GM06990 (cell line): ENCODE results near the gene ABCC1.
"Not testable (repeated sequence)": the region's sequence is repeated elsewhere in the genome, so short reads cannot be mapped to it uniquely, and the experiment has no call there.

Experiments used
- DNase-seq: peaks from one replicate; pipeline ENCODE4 v3.0.0-alpha.2; 2011; ENCODE audit not compliant: insufficient read length; ENCODE audit errors: extremely low read depth
- H3K27me3 ChIP-seq: replicated peaks from 2 replicates; pipeline ENCODE4 v1.6.0; 2011; ENCODE audit warnings: low read length; ENCODE audit not compliant: control insufficient read depth, insufficient read depth
- H3K36me3 ChIP-seq: 2 replicates; pipeline ENCODE4 v1.5.1; 2011; ENCODE audit warnings: low read length; ENCODE audit not compliant: control insufficient read depth, insufficient read depth
- H3K4me3 ChIP-seq: replicated peaks from 2 replicates; pipeline ENCODE4 v1.5.1; 2011; ENCODE audit warnings: low read depth, mild to moderate bottlenecking, control low read depth, low read length
- CTCF ChIP-seq: IDR thresholded peaks from 2 replicates; pipeline ENCODE4 v1.5.1; 2011; ENCODE audit warnings: low read length, control low read depth, mild to moderate bottlenecking, inconsistent platforms; ENCODE audit not compliant: insufficient read depth, poor library complexity, severe bottlenecking

ABCC1 gene

GRCh38 chr16:16157166-16157565 lies 207.8 kb downstream of the ABCC1 start:
- H3K27me3 ChIP-seq = no peaks in the 10 kb centered on the region
- no peak overlapping the region for H3K4me3 ChIP-seq
- DNase-seq = no peak
- no peak for TF ChIP-seq CTCF
- no peaks in the 10 kb centered on the region for H3K36me3 ChIP-seq

- Histone ChIP-seq H3K36me3 (no peaks in the 10 kb centered on the region), H3K4me3 (no peak overlapping the region), H3K27me3 (no peaks in the 10 kb centered on the region)
- no peak for DNase-seq
- TF ChIP-seq CTCF = no peak
These were observed 208.8 kb downstream of the ABCC1 start for GRCh38 chr16:16158082-16158658.

- DNase-seq = no peak
- Histone ChIP-seq H3K27me3 (no peaks in the 10 kb centered on the region), H3K36me3 (no peaks in the 10 kb centered on the region), H3K4me3 (no peak overlapping the region)
- no peak for TF ChIP-seq CTCF
These were observed 209.4 kb downstream of the ABCC1 start for GRCh38 chr16:16158741-16159374.

GRCh38 chr16:16159662-16160061 lies 210.2 kb downstream of the ABCC1 start:
- no peaks in the 10 kb centered on the region for H3K36me3 ChIP-seq
- TF ChIP-seq CTCF = no peak
- no peak overlapping the region for H3K4me3 ChIP-seq
- no peaks in the 10 kb centered on the region for H3K27me3 ChIP-seq
- no peak for DNase-seq

GRCh38 chr16:16161319-16161718 lies 211.9 kb downstream of the ABCC1 start:
- Histone ChIP-seq H3K36me3 (no peaks in the 10 kb centered on the region), H3K4me3 (no peak overlapping the region), H3K27me3 (no peaks in the 10 kb centered on the region)
- DNase-seq = no peak
- no peak for TF ChIP-seq CTCF

- not testable (repeated sequence) for DNase-seq
These were observed 212.4 kb downstream of the ABCC1 start for GRCh38 chr16:16161840-16162239.

More at GRCh38 chr16:16161840-16162239, 212.4 kb downstream of the ABCC1 start:
- H3K27me3 ChIP-seq, H3K4me3 ChIP-seq, H3K36me3 ChIP-seq: not testable (repeated sequence)
